Fibroblast of lung (primary cell): ENCODE data around the gene BCAS1. TPM values are rescaled to one million over a fixed set of nuclear protein-coding genes. Genes with fewer than 3 reads are reported as not detected.

Experiments
- DNase-seq, 2 donors: peaks; one replicate each; pipeline versions ENCODE4 v3.0.0 to v3.0.0-alpha.2; 2010; ENCODE audit warnings: low read depth in 2 of 2
- H2AFZ ChIP-seq: 2 replicates; pipeline ENCODE4 v1.5.1; 2012; ENCODE audit warnings: low read length, control low read depth, inconsistent platforms
- H3K27ac ChIP-seq: 2 replicates; pipeline ENCODE4 v1.5.1; 2011; ENCODE audit warnings: low read length, control low read depth; ENCODE audit not compliant: insufficient read depth
- H3K27me3 ChIP-seq: 2 replicates; pipeline ENCODE4 v1.5.1; 2011; ENCODE audit warnings: mild to moderate bottlenecking, low read length; ENCODE audit not compliant: control insufficient read depth, insufficient read depth
- H3K36me3 ChIP-seq: 2 replicates; pipeline ENCODE4 v1.5.1; 2011; ENCODE audit warnings: low read length; ENCODE audit not compliant: control insufficient read depth, insufficient read depth
- H3K4me1 ChIP-seq: 2 replicates; pipeline ENCODE4 v1.5.1; 2011; ENCODE audit warnings: low read length; ENCODE audit not compliant: control insufficient read depth, insufficient read depth; ENCODE audit errors: extremely low read depth
- H3K4me2 ChIP-seq: 2 replicates; pipeline ENCODE4 v1.5.1; 2011; ENCODE audit warnings: low read length, control low read depth; ENCODE audit not compliant: insufficient read depth; ENCODE audit errors: extremely low read depth
- H3K4me3 ChIP-seq, 4 experiments: fragments of 200-600 bp in 1 of 4; sonication (generic) in 1 of 4; replicated peaks in 1 of 4; 2 replicates each; pipeline ENCODE4 v1.5.1; 2011 to 2016; ENCODE audit warnings: low read length in 4 of 4, low read depth in 3 of 4, mild to moderate bottlenecking in 3 of 4, control low read depth in 2 of 4, inconsistent platforms in 1 of 4, mixed read lengths in 1 of 4; ENCODE audit not compliant: insufficient read depth in 1 of 4; ENCODE audit errors: control extremely low read depth in 1 of 4
- H3K79me2 ChIP-seq: 2 replicates; pipeline ENCODE4 v1.5.1; 2012; ENCODE audit warnings: mild to moderate bottlenecking, low read length, inconsistent platforms; ENCODE audit not compliant: control insufficient read depth, insufficient read depth
- H3K9ac ChIP-seq: 2 replicates; pipeline ENCODE4 v1.5.1; 2011; ENCODE audit warnings: mild to moderate bottlenecking, low read length, control low read depth; ENCODE audit not compliant: insufficient read depth
- H3K9me3 ChIP-seq: 2 replicates; pipeline ENCODE4 v1.5.1; 2012; ENCODE audit warnings: low read depth, low read length; ENCODE audit not compliant: control insufficient read depth, insufficient read depth
- H4K20me1 ChIP-seq: 2 replicates; pipeline ENCODE4 v1.5.1; 2011; ENCODE audit warnings: low read length; ENCODE audit not compliant: control insufficient read depth, insufficient read depth; ENCODE audit errors: extremely low read depth
- CTCF ChIP-seq, 2 donors: IDR thresholded peaks in 1 of 2; conservative IDR thresholded peaks in 1 of 2; 1 replicate in 1 of 2; 2 replicates in 1 of 2; pipeline ENCODE4 v1.5.1; 2011 to 2012; ENCODE audit warnings: low read length in 2 of 2, control low read depth in 1 of 2, inconsistent platforms in 1 of 2, low read depth in 1 of 2, mild to moderate bottlenecking in 1 of 2
- EZH2 ChIP-seq: IDR thresholded peaks from 2 replicates; pipeline ENCODE4 v1.5.1; 2012; ENCODE audit warnings: low read length, control low read depth, mild to moderate bottlenecking; ENCODE audit errors: missing control alignments
- polyA plus RNA-seq, 2 donors: library from polyadenylated mRNA; depleted of rRNA in 1 of 2; stranded (reverse) in 1 of 2; unstranded in 1 of 2; fragments of >200 nt; gene quantifications; 2 replicates each; pipeline ENCODE4 v1.2.1, GENCODE V29; 2011 to 2012; ENCODE audit warnings: missing spikeins in 1 of 2
- total RNA-seq: library from RNA; depleted of rRNA; stranded (reverse); fragments of >200 nt; gene quantifications from 2 replicates; pipeline ENCODE4 v1.2.1, GENCODE V29; 2014

BCAS1 gene
- total and polyA plus RNA-seq, 2 donors (not counting 1 experiment from before 2014, with no cell fraction given) = 0.17 TPM; not detected in 1

- H3K9ac ChIP-seq = no peak overlapping the region
- no peaks in the 10 kb centered on the region for H3K36me3 ChIP-seq
- H4K20me1 ChIP-seq = no peaks in the 10 kb centered on the region
- no peak overlapping the region for H3K27ac ChIP-seq
- H3K79me2 ChIP-seq = no peaks in the 10 kb centered on the region
- DNase-seq = no peak
- no peaks in the 10 kb centered on the region for H3K9me3 ChIP-seq
- no peak overlapping the region for H2AFZ ChIP-seq
- H3K4me1 ChIP-seq = no peaks in the 10 kb centered on the region
- H3K4me2 ChIP-seq = no peak overlapping the region
- TF ChIP-seq EZH2 = no peak
- TF ChIP-seq CTCF (conservative IDR thresholded peaks at IDR 0.05 in 1 of 2, IDR thresholded peaks at IDR 0.05 in 1 of 2; ENCODE audit: low read depth in 1 of 2, low read length in 2 of 2) = no peak
- no peak overlapping the region for H3K4me3 ChIP-seq
- no peaks in the 10 kb centered on the region for H3K27me3 ChIP-seq
These were observed 35.8 kb upstream of the BCAS1 start for GRCh38 chr20:54106162-54106561.

GRCh38 chr20:54105653-54106052, 35.3 kb upstream of the BCAS1 start:
- TF ChIP-seq CTCF (conservative IDR thresholded peaks at IDR 0.05 in 1 of 2, IDR thresholded peaks at IDR 0.05 in 1 of 2; ENCODE audit: low read depth in 1 of 2, low read length in 2 of 2) (no peak), EZH2 (no peak)

DNA sequence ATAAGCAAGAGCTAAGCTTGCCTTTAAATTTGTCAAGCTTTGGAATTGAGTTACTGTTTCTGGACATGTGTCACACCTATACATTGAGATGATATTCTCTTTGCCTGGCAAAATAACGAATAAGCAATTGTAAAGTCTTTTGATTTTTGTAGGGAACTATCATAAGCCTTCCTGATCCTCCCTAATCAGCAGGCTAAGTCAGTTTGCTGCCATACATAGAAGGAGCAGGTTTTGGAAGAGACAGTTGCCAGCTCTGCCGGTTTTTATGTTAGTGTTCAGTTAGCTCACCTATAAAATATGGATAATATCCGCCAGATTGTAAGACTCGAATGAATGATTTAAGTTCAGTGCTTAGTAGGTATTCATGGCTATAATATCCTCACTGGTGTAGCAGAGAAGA, 34.4 kb upstream of the BCAS1 start:
- H3K4me2 ChIP-seq = no peak overlapping the region
- H3K27ac ChIP-seq = no peak overlapping the region
- no peak overlapping the region for H3K4me3 ChIP-seq
- DNase-seq = no peak
- no peaks in the 10 kb centered on the region for H3K79me2 ChIP-seq
- H4K20me1 ChIP-seq = no peaks in the 10 kb centered on the region
- no peaks in the 10 kb centered on the region for H3K27me3 ChIP-seq
- H3K36me3 ChIP-seq = no peaks in the 10 kb centered on the region
- no peak overlapping the region for H3K9ac ChIP-seq
- TF ChIP-seq EZH2 = no peak
- no peak for TF ChIP-seq CTCF (conservative IDR thresholded peaks at IDR 0.05 in 1 of 2, IDR thresholded peaks at IDR 0.05 in 1 of 2; ENCODE audit: low read depth in 1 of 2, low read length in 2 of 2)
- no peaks in the 10 kb centered on the region for H3K4me1 ChIP-seq
- H3K9me3 ChIP-seq = no peaks in the 10 kb centered on the region
- H2AFZ ChIP-seq = no peak overlapping the region

More at GRCh38 chr20:54105653-54106052, 35.3 kb upstream of the BCAS1 start:
- Histone ChIP-seq H4K20me1 (no peaks in the 10 kb centered on the region), H3K4me2 (no peak overlapping the region), H2AFZ (no peak overlapping the region), H3K79me2 (no peaks in the 10 kb centered on the region), H3K27me3 (no peaks in the 10 kb centered on the region), H3K9me3 (no peaks in the 10 kb centered on the region), H3K4me3 (no peak overlapping the region), H3K36me3 (no peaks in the 10 kb centered on the region), H3K4me1 (no peaks in the 10 kb centered on the region), H3K27ac (no peak overlapping the region), H3K9ac (no peak overlapping the region)
- DNase-seq = no peak
